ENCODE data around the gene PNMA8C. TPM values are rescaled to one million over a fixed set of nuclear protein-coding genes. Genes with fewer than 3 reads are reported as not detected.
A peak's percentile ranks its signal among the peaks of the same experiment; 100 is the strongest.
"Not testable (repeated sequence)": the region's sequence is repeated elsewhere in the genome, so short reads cannot be mapped to it uniquely, and the experiment has no call there.

PNMA8C gene
- total RNA-seq, 1 donor from 2014 or later: not detected

- ATAC-seq: peak; percentile 3
Measured at GRCh38 chr19:46388311-46389095, 40.2 kb downstream of the PNMA8C start.

GRCh38 chr19:46387713-46388130 lies 41.0 kb downstream of the PNMA8C start:
- no peak for ATAC-seq

GRCh38 chr19:46386996-46387712 lies 41.6 kb downstream of the PNMA8C start:
- ATAC-seq: no peak

GRCh38 chr19:46386151-46386550 lies 42.6 kb downstream of the PNMA8C start:
- no peak for ATAC-seq

GRCh38 chr19:46385636-46386035 lies 43.1 kb downstream of the PNMA8C start:
- ATAC-seq: no peak

- ATAC-seq: no peak
Measured at GRCh38 chr19:46384396-46384795, 44.3 kb downstream of the PNMA8C start.

- peak; percentile 27 for ATAC-seq
Measured at GRCh38 chr19:46383846-46384245, 44.9 kb downstream of the PNMA8C start.

- no peak for ATAC-seq
Measured at GRCh38 chr19:46383171-46383815, 45.4 kb downstream of the PNMA8C start.

- no peak for ATAC-seq
Measured at GRCh38 chr19:46381756-46382345, 46.9 kb downstream of the PNMA8C start.

GRCh38 chr19:46381346-46381745 lies 47.4 kb downstream of the PNMA8C start:
- no peak for ATAC-seq

GRCh38 chr19:46380690-46381089 lies 48.0 kb downstream of the PNMA8C start:
- no peak for ATAC-seq

GRCh38 chr19:46378268-46378667 lies 50.5 kb downstream of the PNMA8C start:
- no peak for ATAC-seq

GRCh38 chr19:46376241-46377153 lies 52.2 kb downstream of the PNMA8C start:
- ATAC-seq: no peak

- not testable (repeated sequence) for ATAC-seq
Measured at GRCh38 chr19:46375476-46376067, 53.2 kb downstream of the PNMA8C start.

Other genes with a start within 250 kb of the PNMA8C start
- 20.2 TPM for gene IGFL1, start 199.2 kb downstream of the PNMA8C start, total RNA-seq
- 4.0 TPM for gene HIF3A, start 131.9 kb downstream of the PNMA8C start, total RNA-seq
- gene PPP5C, start 81.8 kb downstream of the PNMA8C start, total RNA-seq: 31.0 TPM
- 0.80 TPM for gene CCDC8, start 15.4 kb downstream of the PNMA8C start, total RNA-seq
- 0.12 TPM for gene PNMA8A, start 42.6 kb upstream of the PNMA8C start, total RNA-seq
- gene PNMA8B, start 66.9 kb upstream of the PNMA8C start, total RNA-seq: 0.08 TPM
- gene CALM3, start 172.4 kb upstream of the PNMA8C start, total RNA-seq: 109 TPM
- gene PTGIR, start 196.2 kb upstream of the PNMA8C start, total RNA-seq: 0.12 TPM
- gene GNG8, start 207.3 kb upstream of the PNMA8C start, total RNA-seq: not detected
- 0.32 TPM for gene DACT3, start 232.2 kb upstream of the PNMA8C start, total RNA-seq

All from esophagus mucosa (tissue), 1 donor.